Measurements from ENCODE around the gene SNPH.

DNA sequence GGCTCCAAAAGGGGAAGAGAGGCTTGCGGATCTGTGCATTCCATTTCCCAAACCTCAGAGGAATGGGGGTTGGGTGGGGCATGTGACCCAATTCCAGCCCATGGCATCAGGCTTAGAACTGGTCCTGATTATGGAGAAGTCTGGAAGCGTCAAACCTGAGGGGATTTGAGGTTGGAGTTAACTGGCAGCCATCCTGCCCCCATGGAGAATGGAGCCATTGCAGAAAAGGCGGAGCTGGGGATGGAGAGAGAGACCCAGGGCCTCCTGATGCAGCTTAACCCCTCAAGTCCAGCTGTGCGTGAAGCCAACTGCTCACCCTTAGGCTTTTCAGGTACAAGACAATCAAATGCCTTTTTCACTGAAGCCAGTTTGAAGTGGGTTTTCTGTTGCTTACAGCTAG lies 72.7 kb downstream of the SNPH start:
- TF ChIP-seq FOXA1 (IDR thresholded peaks at IDR 0.05) (no peak), SUZ12 (IDR thresholded peaks at IDR 0.05) (no peak), SP1 (IDR thresholded peaks at IDR 0.05) (no peak), TARDBP (IDR thresholded peaks at IDR 0.05) (no peak), LEF1 (IDR thresholded peaks at IDR 0.05; ENCODE audit: borderline replicate concordance) (no peak), FOXK2 (IDR thresholded peaks at IDR 0.05) (no peak)
